Spleen (tissue), 11 donors: Measurements from ENCODE around the gene CSNK1D. TPM values are rescaled to one million over a fixed set of nuclear protein-coding genes. Genes with fewer than 3 reads are reported as not detected.
A peak's percentile ranks its signal among the peaks of the same experiment; 100 is the strongest.

ENCODE experiments used
- DNase-seq: peaks from one replicate; pipeline ENCODE4 v3.0.0-alpha.2; 2020
- H3K27ac ChIP-seq, 8 donors: fragments of 200-600 bp; sonication (generic) in 7 of 8; 1 replicate in 4 of 8; 2 replicates in 4 of 8; pipeline versions ENCODE4 v1.5.0 to v1.8.0; 2016 to 2021; ENCODE audit warnings: inconsistent platforms in 4 of 8, mild to moderate bottlenecking in 4 of 8, moderate library complexity in 1 of 8
- H3K27me3 ChIP-seq, 7 donors: fragments of 200-600 bp; sonication (generic) in 6 of 7; replicated peaks in 1 of 7; 1 replicate in 4 of 7; 2 replicates in 3 of 7; pipeline versions ENCODE4 v1.5.0 to v1.8.0; 2016 to 2021; ENCODE audit warnings: inconsistent platforms in 3 of 7, mild to moderate bottlenecking in 1 of 7
- H3K36me3 ChIP-seq, 6 donors: fragments of 200-600 bp; sonication (generic) in 5 of 6; 1 replicate in 4 of 6; 2 replicates in 2 of 6; pipeline versions ENCODE4 v1.5.0 to v1.8.0; 2016 to 2021; ENCODE audit warnings: inconsistent platforms in 2 of 6
- H3K4me1 ChIP-seq, 6 donors: fragments of 200-600 bp; sonication (generic) in 5 of 6; 1 replicate in 3 of 6; 2 replicates in 3 of 6; pipeline versions ENCODE4 v1.5.0 to v1.8.0; 2016 to 2021; ENCODE audit warnings: inconsistent platforms in 3 of 6
- H3K4me3 ChIP-seq, 8 donors: fragments of 200-600 bp; sonication (generic) in 7 of 8; 1 replicate in 4 of 8; 2 replicates in 4 of 8; pipeline versions ENCODE4 v1.5.0 to v1.8.0; 2016 to 2021; ENCODE audit warnings: inconsistent platforms in 4 of 8, mild to moderate bottlenecking in 4 of 8, moderate library complexity in 2 of 8
- H3K9me3 ChIP-seq, 8 donors: fragments of 200-600 bp; sonication (generic) in 7 of 8; 1 replicate in 4 of 8; 2 replicates in 4 of 8; pipeline versions ENCODE4 v1.5.0 to v1.8.0; 2016 to 2021; ENCODE audit warnings: inconsistent platforms in 4 of 8
- POLR2A ChIP-seq, 3 donors: fragments of 450-650 bp; IDR thresholded peaks; one replicate each; pipeline ENCODE4 v1.5.1; 2017; ENCODE audit warnings: antibody characterized with exemption in 3 of 3, mild to moderate bottlenecking in 1 of 3
- POLR2AphosphoS5 ChIP-seq, 3 donors: sonication (generic); formaldehyde crosslinking; IDR thresholded peaks; one replicate each; pipeline ENCODE4 v1.5.1; 2017; ENCODE audit warnings: antibody characterized with exemption in 3 of 3
- WGBS, 5 donors: extraction: QIAGEN DNeasy Blood & Tissue Kit in 3 of 5; methylation state at CpG; one replicate each; pipeline versions ENCODE4 v1.1.5 to v1.1.7; 2013 to 2018; 5-methylcytosine and 5-hydroxymethylcytosine counted together
- intact Hi-C: fragments of 100-400 bp; cut with DNase I; formaldehyde crosslinking; loops from one replicate; pipeline ENCODE4 v1.15.0; 2023; ENCODE audit warnings: low total_unique reads
- polyA plus RNA-seq, 3 donors: library from polyadenylated mRNA; stranded (reverse); fragments of 200-250 nt; gene quantifications; one replicate each; pipeline ENCODE4 v1.2.1, GENCODE V29; 2013
- total RNA-seq, 7 donors: library from RNA; depleted of rRNA in 3 of 7; stranded (reverse); fragments of >200 nt in 3 of 7; fragmentation: NEBNext Ultra II Directional in 4 of 7; extraction: Animal tissue kit (Norgen Biotek cat#: 25700) in 4 of 7; gene quantifications; one replicate each; pipeline versions ENCODE4 v1.1.0 to v1.2.1, GENCODE V29; 2016 to 2021
- TF ChIP-seq, protein P1 (sequence below), 11 experiments: fragments of 200-600 bp in 7 of 11; fragments of 450-650 bp in 4 of 11; sonication (generic) in 4 of 11; IDR thresholded peaks in 8 of 11; conservative IDR thresholded peaks in 3 of 11; 1 replicate in 7 of 11; 2 replicates in 4 of 11; pipeline versions ENCODE4 v1.4.0 to v1.8.0; 2016 to 2021; ENCODE audit warnings: antibody characterized with exemption in 11 of 11, inconsistent platforms in 4 of 11, mild to moderate bottlenecking in 1 of 11
- donor health status: healthy with polysubstance abuse.
- donor health status: DM: no; HTN: no; CAD: no; lungs with moderate emphysema.
- donor health status: DM: no; HTN: no; CAD: no.
- donor health status: Bipolar disorder and iron deficiency.
- donor health status: healthy.
- donor health status: DM: no; HTN: no; CAD: no.
- donor health status: DM: yes; HTN: yes; CAD: no.

The CSNK1D gene
- total and polyA plus RNA-seq, 10 donors: 46.5 to 216 (median 119) TPM

- Histone ChIP-seq H3K4me3 (peak overlapping the region in 7 of 8 donors; percentile 17 to 69 (median 34)), H3K27ac (peak overlapping the region in 6 of 8 donors; percentile 5 to 88 (median 74))
Measured at GRCh38 chr17:82315703-82316358, 42.3 kb upstream of the CSNK1D start.

GRCh38 chr17:82314727-82315605 is 41.5 kb upstream of the CSNK1D start:
- DNase-seq: no peak
- H3K9me3 ChIP-seq: no peaks in the 10 kb centered on the region
- intact Hi-C loops: no loop called here
- TF ChIP-seq POLR2A (IDR thresholded peaks at IDR 0.05) (no peak), POLR2AphosphoS5 (IDR thresholded peaks at IDR 0.05) (peak in 1 of 3 donors; percentile 47)
- TF ChIP-seq, protein P1, sequence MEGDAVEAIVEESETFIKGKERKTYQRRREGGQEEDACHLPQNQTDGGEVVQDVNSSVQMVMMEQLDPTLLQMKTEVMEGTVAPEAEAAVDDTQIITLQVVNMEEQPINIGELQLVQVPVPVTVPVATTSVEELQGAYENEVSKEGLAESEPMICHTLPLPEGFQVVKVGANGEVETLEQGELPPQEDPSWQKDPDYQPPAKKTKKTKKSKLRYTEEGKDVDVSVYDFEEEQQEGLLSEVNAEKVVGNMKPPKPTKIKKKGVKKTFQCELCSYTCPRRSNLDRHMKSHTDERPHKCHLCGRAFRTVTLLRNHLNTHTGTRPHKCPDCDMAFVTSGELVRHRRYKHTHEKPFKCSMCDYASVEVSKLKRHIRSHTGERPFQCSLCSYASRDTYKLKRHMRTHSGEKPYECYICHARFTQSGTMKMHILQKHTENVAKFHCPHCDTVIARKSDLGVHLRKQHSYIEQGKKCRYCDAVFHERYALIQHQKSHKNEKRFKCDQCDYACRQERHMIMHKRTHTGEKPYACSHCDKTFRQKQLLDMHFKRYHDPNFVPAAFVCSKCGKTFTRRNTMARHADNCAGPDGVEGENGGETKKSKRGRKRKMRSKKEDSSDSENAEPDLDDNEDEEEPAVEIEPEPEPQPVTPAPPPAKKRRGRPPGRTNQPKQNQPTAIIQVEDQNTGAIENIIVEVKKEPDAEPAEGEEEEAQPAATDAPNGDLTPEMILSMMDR (IDR thresholded peaks at IDR 0.05 in 8 of 11, conservative IDR thresholded peaks at IDR 0.05 in 3 of 11): no peak
- H3K27ac ChIP-seq: peak overlapping the region in 3 of 8 donors; percentile 81 to 88 (median 83)
- H3K27me3 ChIP-seq: peaks cover 0 to 60% (median 21%) of the 10 kb centered on the region in 7 donors
- H3K4me3 ChIP-seq: peak overlapping the region in 6 of 8 donors; percentile 28 to 69 (median 36)
- WGBS, 5 donors: 35 to 44% (median 37%) methylated on average over 20 to 32 of the region's 32 CpGs
- peaks cover 0 to 10% (median 0%) of the 10 kb centered on the region in 6 donors for H3K36me3 ChIP-seq
- peaks cover 0 to 38% (median 22%) of the 10 kb centered on the region in 6 donors for H3K4me1 ChIP-seq

More at GRCh38 chr17:82315703-82316358, 42.3 kb upstream of the CSNK1D start:
- intact Hi-C loops: no loop called here
- WGBS, 5 donors: 4 to 13% (median 9%) methylated on average over 30 to 36 of the region's 36 CpGs
- H3K4me1 ChIP-seq: peaks cover 0 to 39% (median 25%) of the 10 kb centered on the region in 6 donors
- H3K9me3 ChIP-seq: no peaks in the 10 kb centered on the region
- peak; percentile 87 for DNase-seq
- H3K36me3 ChIP-seq: peaks cover 0 to 10% (median 0%) of the 10 kb centered on the region in 6 donors
- TF ChIP-seq POLR2AphosphoS5 (IDR thresholded peaks at IDR 0.05) (peak; percentile 43 to 79 (median 52)), POLR2A (IDR thresholded peaks at IDR 0.05) (no peak)
- TF ChIP-seq, protein P1 (IDR thresholded peaks at IDR 0.05 in 8 of 11, conservative IDR thresholded peaks at IDR 0.05 in 3 of 11): peak in 1 of 11 experiments; percentile 7
- peaks cover 0 to 59% (median 21%) of the 10 kb centered on the region in 7 donors for H3K27me3 ChIP-seq

DNA sequence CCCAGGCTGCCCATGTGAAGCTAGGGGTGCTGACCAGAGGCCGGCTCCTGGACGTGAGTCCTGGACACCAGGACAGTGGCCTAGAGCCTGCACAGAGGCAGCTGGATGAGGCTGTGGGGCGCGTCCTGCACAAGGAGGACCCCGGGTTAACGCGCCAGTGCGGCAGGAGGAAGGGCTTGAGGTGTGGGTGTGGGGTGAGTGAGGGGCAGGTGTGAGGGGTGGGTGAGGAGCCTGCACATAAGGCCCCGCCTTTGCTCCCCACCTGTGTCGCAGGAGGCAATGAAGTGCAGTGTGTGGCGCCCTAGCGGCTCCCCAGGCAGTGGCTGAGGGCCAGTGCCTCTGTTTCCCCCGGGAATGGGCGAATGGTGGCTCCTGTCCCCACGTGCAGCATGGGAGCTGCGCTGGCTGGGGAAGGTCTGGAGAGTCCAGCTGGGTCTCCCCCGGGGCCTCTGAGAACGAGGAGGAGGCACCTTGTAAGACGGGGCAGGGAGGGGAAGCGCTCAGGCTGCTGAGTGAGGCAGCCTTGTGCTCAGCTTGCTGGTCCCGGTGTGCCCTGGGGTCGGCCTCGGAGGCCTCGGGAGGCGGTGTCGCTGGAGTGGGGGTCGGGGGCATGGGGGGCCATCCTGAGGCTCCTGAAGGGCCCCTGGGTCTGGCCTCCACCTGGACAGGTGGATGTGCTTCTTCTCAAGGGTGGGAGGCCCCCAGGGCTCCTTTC is 40.7 kb upstream of the CSNK1D start:
- Histone ChIP-seq H3K4me3 (no peak overlapping the region), H3K36me3 (peaks cover 0 to 10% (median 0%) of the 10 kb centered on the region in 6 donors), H3K9me3 (no peaks in the 10 kb centered on the region), H3K27me3 (peaks cover 0 to 66% (median 21%) of the 10 kb centered on the region in 7 donors), H3K27ac (peak overlapping the region in 1 of 8 donors; percentile 81), H3K4me1 (peaks cover 0 to 38% (median 22%) of the 10 kb centered on the region in 6 donors)
- 61 to 74% (median 64%) methylated on average over 19 to 27 of the region's 27 CpGs for WGBS, 5 donors
- peak in 1 of 3 donors; percentile 13 for TF ChIP-seq POLR2AphosphoS5 (IDR thresholded peaks at IDR 0.05)
- TF ChIP-seq POLR2A (IDR thresholded peaks at IDR 0.05): no peak
- TF ChIP-seq, protein P1 (IDR thresholded peaks at IDR 0.05 in 8 of 11, conservative IDR thresholded peaks at IDR 0.05 in 3 of 11): no peak
- intact Hi-C loops: no loop called here
- peak; percentile 73 for DNase-seq
